HepG2 (cell line): Measurements from ENCODE around the gene HAPLN2. TPM values are rescaled to one million over a fixed set of nuclear protein-coding genes. Genes with fewer than 3 reads are reported as not detected.
A peak's percentile ranks its signal among the peaks of the same experiment; 100 is the strongest.

Experiments
- EHMT2 ChIP-seq: fragments of 200-600 bp; sonication (generic); IDR thresholded peaks from 2 replicates; pipeline ENCODE4 v1.7.0; 2017; ENCODE audit warnings: antibody characterized with exemption, low read depth, low read length, borderline replicate concordance
- EP300 ChIP-seq, 3 experiments: sonication (generic) in 1 of 3; formaldehyde crosslinking in 1 of 3; IDR thresholded peaks; 2 replicates each; pipeline versions ENCODE4 v1.5.1 to v1.6.1; 2011 to 2020; ENCODE audit warnings: low read depth in 2 of 3, low read length in 2 of 3, borderline replicate concordance in 1 of 3, improper control_type of control experiment in 1 of 3, mild to moderate bottlenecking in 1 of 3, missing genetic modification reagents in 1 of 3, moderate library complexity in 1 of 3
- ERF ChIP-seq: IDR thresholded peaks from 2 replicates; pipeline ENCODE4 v1.6.1; 2018; ENCODE audit warnings: missing biosample characterization, missing genetic modification reagents
- HNRNPK ChIP-seq: fragments of 200-400 bp; formaldehyde crosslinking; IDR thresholded peaks from 2 replicates; pipeline ENCODE4 v1.6.1; 2018; ENCODE audit warnings: low read length, low read depth, moderate library complexity, mild to moderate bottlenecking; ENCODE audit not compliant: poor library complexity, severe bottlenecking
- HNRNPUL1 ChIP-seq: fragments of 200-400 bp; formaldehyde crosslinking; IDR thresholded peaks from 2 replicates; pipeline ENCODE4 v1.6.1; 2017; ENCODE audit warnings: low read depth, mild to moderate bottlenecking, low read length, moderate library complexity
- HOXA3 ChIP-seq: sonication (generic); formaldehyde crosslinking; IDR thresholded peaks from 2 replicates; pipeline ENCODE4 v1.5.0; 2020; ENCODE audit warnings: missing genetic modification reagents
- IKZF5 ChIP-seq: IDR thresholded peaks from 2 replicates; pipeline ENCODE4 v1.6.1; 2018; ENCODE audit warnings: missing genetic modification reagents, mild to moderate bottlenecking, missing compliant biosample characterization
- MEIS1 ChIP-seq: sonication (generic); formaldehyde crosslinking; IDR thresholded peaks from 2 replicates; pipeline ENCODE4 v1.9.0; 2021; ENCODE audit warnings: mild to moderate bottlenecking, missing genetic modification reagents, moderate library complexity, borderline replicate concordance
- NR0B2 ChIP-seq: sonication (generic); formaldehyde crosslinking; IDR thresholded peaks from 2 replicates; pipeline ENCODE4 v1.4.0; 2020; ENCODE audit warnings: mild to moderate bottlenecking, missing genetic modification reagents
- POGK ChIP-seq: sonication (generic); formaldehyde crosslinking; conservative IDR thresholded peaks from 2 replicates; pipeline ENCODE4 v1.8.0; 2022; ENCODE audit warnings: mild to moderate bottlenecking, moderate library complexity, missing genetic modification reagents
- RBM39 ChIP-seq: fragments of 200-400 bp; formaldehyde crosslinking; IDR thresholded peaks from one replicate; pipeline ENCODE4 v1.6.1; 2018; ENCODE audit warnings: antibody characterized with exemption, mild to moderate bottlenecking, low read depth, low read length; ENCODE audit not compliant: poor library complexity, severe bottlenecking
- REL ChIP-seq: sonication (generic); formaldehyde crosslinking; conservative IDR thresholded peaks from 2 replicates; pipeline ENCODE4 v1.8.0; 2022; ENCODE audit warnings: mild to moderate bottlenecking, missing genetic modification reagents, moderate library complexity
- REXO4 ChIP-seq: sonication (generic); formaldehyde crosslinking; IDR thresholded peaks from 2 replicates; pipeline ENCODE4 v1.8.0; 2022; ENCODE audit warnings: missing genetic modification reagents, mild to moderate bottlenecking, borderline replicate concordance
- SIX4 ChIP-seq: sonication (generic); formaldehyde crosslinking; IDR thresholded peaks from 2 replicates; pipeline ENCODE4 v1.4.0; 2020; ENCODE audit warnings: missing genetic modification reagents
- STAT6 ChIP-seq: sonication (generic); formaldehyde crosslinking; IDR thresholded peaks from 2 replicates; pipeline ENCODE4 v1.4.0; 2020; ENCODE audit warnings: missing genetic modification reagents, mild to moderate bottlenecking, borderline replicate concordance
- SUZ12 ChIP-seq: fragments of 150-350 bp; IDR thresholded peaks from 2 replicates; pipeline ENCODE4 v1.6.1; 2014; ENCODE audit warnings: low read depth, low read length
- TMF1 ChIP-seq: sonication (generic); formaldehyde crosslinking; IDR thresholded peaks from 2 replicates; pipeline ENCODE4 v1.8.1; 2022; ENCODE audit warnings: low read depth, missing genetic modification reagents
- ZBTB7A ChIP-seq: sonication (generic); formaldehyde crosslinking; IDR thresholded peaks from 2 replicates; pipeline ENCODE4 v1.8.0; 2022; ENCODE audit warnings: mild to moderate bottlenecking, missing genetic modification reagents
- ZMYM4 ChIP-seq: sonication (generic); formaldehyde crosslinking; IDR thresholded peaks from 2 replicates; pipeline ENCODE4 v1.8.1; 2023; ENCODE audit warnings: mild to moderate bottlenecking, missing genetic modification reagents
- ZNF672 ChIP-seq: sonication (generic); formaldehyde crosslinking; IDR thresholded peaks from 2 replicates; pipeline ENCODE4 v1.8.1; 2022; ENCODE audit warnings: missing genetic modification reagents
- ZNF83 ChIP-seq: sonication (generic); formaldehyde crosslinking; IDR thresholded peaks from 2 replicates; pipeline ENCODE4 v1.4.0; 2020; ENCODE audit warnings: missing genetic modification reagents, mild to moderate bottlenecking, borderline replicate concordance
- ZSCAN9 ChIP-seq: IDR thresholded peaks from 2 replicates; pipeline ENCODE4 v1.6.1; 2016; ENCODE audit warnings: borderline replicate concordance
- polyA plus RNA-seq, 8 experiments: library from polyadenylated mRNA; depleted of rRNA in 3 of 8; stranded (reverse) in 7 of 8; unstranded in 1 of 8; fragments of >200 nt; fragmentation: Illumina TruSeq in 4 of 8; extraction: Trizol in 4 of 8; gene quantifications; 2 replicates each; pipeline versions ENCODE4 v1.2.1 to v1.2.3, GENCODE V29; 2011 to 2016; ENCODE audit warnings: low read depth in 4 of 8, missing spikeins in 1 of 8, mixed read lengths in 1 of 8; ENCODE audit not compliant: insufficient read depth in 1 of 8
- total RNA-seq, 5 experiments: library from RNA; depleted of rRNA; stranded (reverse); fragments of >200 nt; fragmentation: Illumina TruSeq; extraction: Trizol; gene quantifications; 2 replicates each; pipeline ENCODE4 v1.2.3, GENCODE V29; 2016; ENCODE audit warnings: low read depth in 1 of 5

Gene HAPLN2
- total and polyA plus RNA-seq, 2 of the 13 experiments (the other 11 are each of a cell fraction or from before 2014, with no cell fraction given): not detected

GRCh38 chr1:156659988-156660751 lies 41.0 kb downstream of the HAPLN2 start (continued):
- TF ChIP-seq TMF1 (CRISPR knock-in tag): peak; percentile 22; the same call in 1 of the 2 replicates
- peak in 1 of 2 experiments; percentile 48; a peak in 1 of 4 replicates for TF ChIP-seq EP300 (IDR thresholded peaks at IDR 0.05; ENCODE audit: low read depth in 2 of 2, low read length in 2 of 2)
- peak; percentile 12; the same call in 1 of the 2 replicates for TF ChIP-seq EP300 (CRISPR knock-in tag; IDR thresholded peaks at IDR 0.05; ENCODE audit: borderline replicate concordance)
- no peak; the same call in 1 of the 2 replicates for TF ChIP-seq HOXA3
- peak; percentile 41 for TF ChIP-seq RBM39
- no peak for TF ChIP-seq SUZ12
- TF ChIP-seq HNRNPK: peak; percentile 94
- peak; percentile 79; the same call in 1 of the 2 replicates for TF ChIP-seq NR0B2
- TF ChIP-seq ZMYM4 (CRISPR knock-in tag): no peak; the same call in 1 of the 2 replicates
- no peak for TF ChIP-seq EHMT2
- TF ChIP-seq REXO4 (CRISPR knock-in tag): no peak
- TF ChIP-seq ZSCAN9 (CRISPR knock-in tag): peak; percentile 65; the same call in 1 of the 2 replicates
- TF ChIP-seq SIX4: no peak
- no peak for TF ChIP-seq MEIS1 (CRISPR knock-in tag)
- peak; percentile 40; the same call in 1 of the 2 replicates for TF ChIP-seq ZBTB7A
- TF ChIP-seq ZNF672 (CRISPR knock-in tag): 0 out of 2 replicates have a peak, but pooled peaks have one; percentile 64
- 0 out of 2 replicates have a peak, but pooled peaks have one; percentile 23 for TF ChIP-seq REL (CRISPR knock-in tag)
- no peak for TF ChIP-seq IKZF5 (CRISPR knock-in tag)
- peak; percentile 77; the same call in 1 of the 2 replicates for TF ChIP-seq POGK (CRISPR knock-in tag)
- TF ChIP-seq STAT6 (CRISPR knock-in tag): peak; percentile 19; the same call in 1 of the 2 replicates
- TF ChIP-seq ERF: peak; percentile 79
- no peak for TF ChIP-seq ZNF83 (CRISPR knock-in tag)
- no peak for TF ChIP-seq HNRNPUL1
